ENCODE results near the gene KCNK10. TPM values are rescaled to one million over a fixed set of nuclear protein-coding genes. Genes with fewer than 3 reads are reported as not detected.

The KCNK10 gene
- total RNA-seq, 2 experiments from 2014 or later = not detected

- POLR2A ChIA-PET = no interaction called here
- CTCF ChIA-PET = no interaction called here
Measured at GRCh38 chr14:88154321-88154720, 168.7 kb downstream of the KCNK10 start.

GRCh38 chr14:88146881-88147649 is 176.0 kb downstream of the KCNK10 start:
- ChIA-PET POLR2A (no interaction called here), CTCF (no interaction called here)

- CTCF ChIA-PET = no interaction called here
- POLR2A ChIA-PET = no interaction called here
Measured at GRCh38 chr14:88143810-88144209, 179.3 kb downstream of the KCNK10 start.

GRCh38 chr14:88142997-88143396 is 180.1 kb downstream of the KCNK10 start:
- CTCF ChIA-PET = no interaction called here
- POLR2A ChIA-PET = no interaction called here

GRCh38 chr14:88140874-88141273 is 182.2 kb downstream of the KCNK10 start:
- CTCF ChIA-PET = no interaction called here
- POLR2A ChIA-PET = no interaction called here

GRCh38 chr14:88137327-88137726 is 185.7 kb downstream of the KCNK10 start:
- ChIA-PET POLR2A (no interaction called here), CTCF (interaction anchor here (1.2 kb wide), 1 partner anchor 192 kb away, joined by 3 read pairs; no protein-coding TSS in a partner anchor)

Other genes starting within 250 kb of the KCNK10 start
- 1 to 10 TPM; 2.4 to 2.8 TPM for gene SPATA7, start 62.4 kb upstream of the KCNK10 start, total RNA-seq
- gene PTPN21, start 231.7 kb upstream of the KCNK10 start, total RNA-seq = under 1 TPM; 0.19 to 0.30 TPM
- gene ZC3H14, start 239.8 kb upstream of the KCNK10 start, total RNA-seq = 10 to 100 TPM; 51.8 to 52.5 TPM

Measured in activated CD8-positive, alpha-beta memory T cell treated with anti-CD3 and anti-CD28 coated beads for 36 hours (primary cell).